Liver (tissue), 9 donors: ENCODE measurements around the gene LDHD. TPM values are rescaled to one million over a fixed set of nuclear protein-coding genes. Genes with fewer than 3 reads are reported as not detected.

Source experiments
- DNase-seq: peaks from one replicate; pipeline ENCODE4 v3.0.0-alpha.2; 2017; ENCODE audit warnings: low spot score
- H3K27ac ChIP-seq, 2 donors: one replicate each; pipeline ENCODE4 v1.7.0; 2013; ENCODE audit warnings: inconsistent platforms in 2 of 2, low read length in 2 of 2, control low read depth in 1 of 2, low read depth in 1 of 2, mild to moderate bottlenecking in 1 of 2
- H3K27me3 ChIP-seq, 4 donors: one replicate each; pipeline versions ENCODE4 v1.6.1 to v1.7.0; 2013; ENCODE audit warnings: low read length in 3 of 4, inconsistent platforms in 1 of 4, mild to moderate bottlenecking in 1 of 4, moderate library complexity in 1 of 4; ENCODE audit not compliant: control insufficient read depth in 4 of 4, insufficient read depth in 4 of 4
- H3K36me3 ChIP-seq, 4 donors: one replicate each; pipeline versions ENCODE4 v1.6.1 to v1.7.0; 2013; ENCODE audit warnings: low read length in 3 of 4, mild to moderate bottlenecking in 3 of 4, low read depth in 1 of 4, moderate library complexity in 1 of 4; ENCODE audit not compliant: control insufficient read depth in 4 of 4, insufficient read depth in 3 of 4
- H3K4me1 ChIP-seq, 4 donors: one replicate each; pipeline versions ENCODE4 v1.6.1 to v1.7.0; 2013; ENCODE audit warnings: low read length in 3 of 4, mild to moderate bottlenecking in 3 of 4, moderate library complexity in 1 of 4; ENCODE audit not compliant: control insufficient read depth in 4 of 4, insufficient read depth in 4 of 4
- H3K4me3 ChIP-seq, 3 donors: one replicate each; pipeline versions ENCODE4 v1.6.1 to v1.7.0; 2013; ENCODE audit warnings: low read length in 3 of 3, control low read depth in 1 of 3, low read depth in 1 of 3, mild to moderate bottlenecking in 1 of 3
- H3K9ac ChIP-seq, 2 donors: one replicate each; pipeline ENCODE4 v1.7.0; 2013; ENCODE audit warnings: low read length in 2 of 2, mild to moderate bottlenecking in 2 of 2, moderate library complexity in 2 of 2, control low read depth in 1 of 2, low read depth in 1 of 2
- H3K9me3 ChIP-seq, 4 donors: one replicate each; pipeline versions ENCODE4 v1.6.1 to v1.7.0; 2013; ENCODE audit warnings: low read length in 3 of 4; ENCODE audit not compliant: control insufficient read depth in 4 of 4
- EGR1 ChIP-seq, 2 donors: IDR thresholded peaks; 2 replicates each; pipeline ENCODE4 v1.6.1; 2016 to 2018; ENCODE audit warnings: antibody characterized with exemption in 2 of 2, low read depth in 2 of 2
- FOXA1 ChIP-seq: IDR thresholded peaks from 2 replicates; pipeline ENCODE4 v1.6.1; 2016; ENCODE audit warnings: antibody characterized with exemption
- FOXA2 ChIP-seq: IDR thresholded peaks from 2 replicates; pipeline ENCODE4 v1.6.1; 2016; ENCODE audit warnings: antibody characterized with exemption
- GABPA ChIP-seq, 2 donors: IDR thresholded peaks in 1 of 2; conservative IDR thresholded peaks in 1 of 2; 2 replicates each; pipeline ENCODE4 v1.6.1; 2016; ENCODE audit warnings: antibody characterized with exemption in 2 of 2, mild to moderate bottlenecking in 1 of 2, moderate library complexity in 1 of 2
- HNF4A ChIP-seq, 2 donors: conservative IDR thresholded peaks; 2 replicates each; pipeline ENCODE4 v1.6.1; 2016; ENCODE audit warnings: antibody characterized with exemption in 2 of 2, mild to moderate bottlenecking in 2 of 2
- HNF4G ChIP-seq: IDR thresholded peaks from 2 replicates; pipeline ENCODE4 v1.6.1; 2016; ENCODE audit warnings: antibody characterized with exemption
- JUND ChIP-seq, 2 donors: IDR thresholded peaks; 2 replicates each; pipeline ENCODE4 v1.6.1; 2016; ENCODE audit warnings: antibody characterized with exemption in 2 of 2
- NR2F2 ChIP-seq: IDR thresholded peaks from 2 replicates; pipeline ENCODE4 v1.6.1; 2016; ENCODE audit warnings: antibody characterized with exemption
- RAD21 ChIP-seq, 2 donors: IDR thresholded peaks; 2 replicates each; pipeline ENCODE4 v1.6.1; 2016; ENCODE audit warnings: antibody characterized with exemption in 2 of 2, mild to moderate bottlenecking in 2 of 2
- RXRA ChIP-seq, 2 donors: IDR thresholded peaks; 2 replicates each; pipeline ENCODE4 v1.6.1; 2017 to 2018; ENCODE audit warnings: antibody characterized with exemption in 2 of 2, mild to moderate bottlenecking in 1 of 2
- SP1 ChIP-seq: IDR thresholded peaks from 2 replicates; pipeline ENCODE4 v1.6.1; 2018; ENCODE audit warnings: antibody characterized with exemption, mild to moderate bottlenecking
- TAF1 ChIP-seq: conservative IDR thresholded peaks from 2 replicates; pipeline ENCODE4 v1.6.1; 2016; ENCODE audit warnings: antibody characterized with exemption, mild to moderate bottlenecking
- YY1 ChIP-seq: IDR thresholded peaks from 2 replicates; pipeline ENCODE4 v1.6.1; 2016; ENCODE audit warnings: antibody characterized with exemption, mild to moderate bottlenecking
- WGBS: extraction: QIAGEN DNeasy Blood & Tissue Kit; methylation state at CpG from one replicate; pipeline ENCODE4 v1.1.7; 2013; 5-methylcytosine and 5-hydroxymethylcytosine counted together
- polyA plus RNA-seq, 2 donors: library from polyadenylated mRNA; stranded (reverse) in 1 of 2; unstranded in 1 of 2; fragments of 200-250 nt in 1 of 2; fragments of >200 nt in 1 of 2; fragmentation: Nextera tagmentation in 1 of 2; extraction: Ambion mirVana in 1 of 2; gene quantifications; one replicate each; pipeline versions ENCODE4 v1.2.1 to v1.2.3, GENCODE V29; 2013 to 2015
- total RNA-seq, 2 donors: library from RNA; depleted of rRNA; stranded (reverse); fragments of >200 nt; gene quantifications; one replicate each; pipeline ENCODE4 v1.2.3, GENCODE V29; 2014
- TF ChIP-seq, protein P1 (sequence below): IDR thresholded peaks from 2 replicates; pipeline ENCODE4 v1.6.1; 2016; ENCODE audit warnings: antibody characterized with exemption
- TF ChIP-seq, protein P2 (sequence below): IDR thresholded peaks from 2 replicates; pipeline ENCODE4 v1.6.1; 2016; ENCODE audit warnings: antibody characterized with exemption, mild to moderate bottlenecking
- TF ChIP-seq, protein P3 (sequence below): fragments of 150-350 bp; IDR thresholded peaks from 2 replicates; pipeline ENCODE4 v1.5.1; 2017; ENCODE audit warnings: improper control_type of control experiment, low read depth, low read length; ENCODE audit not compliant: missing input control
- TF ChIP-seq, protein P4 (sequence below): IDR thresholded peaks from 2 replicates; pipeline ENCODE4 v1.6.1; 2016; ENCODE audit warnings: antibody characterized with exemption
- TF ChIP-seq, protein P5 (sequence below): IDR thresholded peaks from 2 replicates; pipeline ENCODE4 v1.6.1; 2016; ENCODE audit warnings: antibody characterized with exemption
- donor health status: healthy.
- donor health status: healthy.
- donor health status: healthy.
- donor health status: healthy.
- donor health status: healthy.

The LDHD gene
- total and polyA plus RNA-seq, 4 donors: 27.7 to 84.1 (median 76.3) TPM

DNA sequence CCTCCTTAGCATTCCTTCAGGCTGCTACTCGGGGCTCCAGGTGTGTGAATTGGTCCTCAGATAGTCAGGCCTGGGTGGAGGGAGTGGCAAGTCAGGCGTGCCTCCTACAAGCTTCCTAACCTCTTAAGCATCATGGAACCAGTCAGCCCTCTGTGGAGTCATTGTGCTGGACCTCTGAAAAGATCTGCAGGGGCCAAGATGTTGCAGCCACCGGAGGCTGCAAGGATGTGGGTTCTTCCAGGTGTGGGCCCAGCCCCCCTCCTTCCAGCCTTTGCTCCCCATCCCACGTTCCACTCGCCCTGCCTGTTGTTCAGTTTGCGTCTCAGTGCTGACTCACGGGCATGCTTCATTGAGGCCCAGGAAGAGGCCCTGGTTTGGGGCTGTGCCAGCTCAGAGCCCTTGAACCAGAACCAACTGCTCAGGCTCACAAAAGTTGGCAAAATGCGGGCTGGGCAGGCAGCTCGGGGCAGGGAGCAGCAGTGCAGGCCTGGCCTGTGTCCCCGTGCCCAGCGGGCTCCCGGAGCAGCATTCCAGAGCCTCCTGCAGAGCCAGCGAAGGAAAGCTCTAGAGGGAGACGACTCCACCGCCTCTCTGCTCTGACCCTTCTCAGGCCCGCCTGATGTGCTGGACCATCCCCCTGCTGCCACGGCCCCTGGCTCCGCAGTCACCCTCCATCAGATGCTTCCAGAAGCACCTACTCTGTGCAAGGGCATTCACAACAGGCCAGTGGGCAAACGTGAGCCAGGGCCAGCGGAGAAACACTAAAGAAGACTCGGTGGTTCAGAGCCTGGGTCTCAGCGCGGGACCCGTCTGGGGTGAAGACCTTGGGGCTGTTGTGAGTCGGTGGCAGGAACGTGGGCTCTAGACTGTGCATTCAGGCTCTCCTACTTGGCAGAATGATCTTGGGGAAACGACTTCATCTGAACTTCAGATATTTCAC is 7.5 kb downstream of the LDHD start:
- H3K27me3 ChIP-seq: no peaks in the 10 kb centered on the region
- DNase-seq: peak; percentile 61
- H3K36me3 ChIP-seq: peaks cover 0 to 9% (median under 1%) of the 10 kb centered on the region in 4 donors
- TF ChIP-seq HNF4A (conservative IDR thresholded peaks at IDR 0.05) (peak; percentile 66 to 87), HNF4G (peak; percentile 7), RXRA (IDR thresholded peaks at IDR 0.05) (peak; percentile 68 to 86), FOXA2 (peak; percentile 39), JUND (IDR thresholded peaks at IDR 0.05) (peak; percentile 38 to 65), NR2F2 (no peak), TAF1 (no peak), SP1 (peak; percentile 79), EGR1 (IDR thresholded peaks at IDR 0.05; ENCODE audit: low read depth in 2 of 2) (no peak), FOXA1 (no peak), YY1 (peak; percentile 83), GABPA (IDR thresholded peaks at IDR 0.05 in 1 of 2, conservative IDR thresholded peaks at IDR 0.05 in 1 of 2) (no peak), RAD21 (IDR thresholded peaks at IDR 0.05) (peak; percentile 67 to 81)
- TF ChIP-seq, protein P1, sequence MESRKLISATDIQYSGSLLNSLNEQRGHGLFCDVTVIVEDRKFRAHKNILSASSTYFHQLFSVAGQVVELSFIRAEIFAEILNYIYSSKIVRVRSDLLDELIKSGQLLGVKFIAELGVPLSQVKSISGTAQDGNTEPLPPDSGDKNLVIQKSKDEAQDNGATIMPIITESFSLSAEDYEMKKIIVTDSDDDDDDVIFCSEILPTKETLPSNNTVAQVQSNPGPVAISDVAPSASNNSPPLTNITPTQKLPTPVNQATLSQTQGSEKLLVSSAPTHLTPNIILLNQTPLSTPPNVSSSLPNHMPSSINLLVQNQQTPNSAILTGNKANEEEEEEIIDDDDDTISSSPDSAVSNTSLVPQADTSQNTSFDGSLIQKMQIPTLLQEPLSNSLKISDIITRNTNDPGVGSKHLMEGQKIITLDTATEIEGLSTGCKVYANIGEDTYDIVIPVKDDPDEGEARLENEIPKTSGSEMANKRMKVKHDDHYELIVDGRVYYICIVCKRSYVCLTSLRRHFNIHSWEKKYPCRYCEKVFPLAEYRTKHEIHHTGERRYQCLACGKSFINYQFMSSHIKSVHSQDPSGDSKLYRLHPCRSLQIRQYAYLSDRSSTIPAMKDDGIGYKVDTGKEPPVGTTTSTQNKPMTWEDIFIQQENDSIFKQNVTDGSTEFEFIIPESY: no peak
- TF ChIP-seq, protein P2, sequence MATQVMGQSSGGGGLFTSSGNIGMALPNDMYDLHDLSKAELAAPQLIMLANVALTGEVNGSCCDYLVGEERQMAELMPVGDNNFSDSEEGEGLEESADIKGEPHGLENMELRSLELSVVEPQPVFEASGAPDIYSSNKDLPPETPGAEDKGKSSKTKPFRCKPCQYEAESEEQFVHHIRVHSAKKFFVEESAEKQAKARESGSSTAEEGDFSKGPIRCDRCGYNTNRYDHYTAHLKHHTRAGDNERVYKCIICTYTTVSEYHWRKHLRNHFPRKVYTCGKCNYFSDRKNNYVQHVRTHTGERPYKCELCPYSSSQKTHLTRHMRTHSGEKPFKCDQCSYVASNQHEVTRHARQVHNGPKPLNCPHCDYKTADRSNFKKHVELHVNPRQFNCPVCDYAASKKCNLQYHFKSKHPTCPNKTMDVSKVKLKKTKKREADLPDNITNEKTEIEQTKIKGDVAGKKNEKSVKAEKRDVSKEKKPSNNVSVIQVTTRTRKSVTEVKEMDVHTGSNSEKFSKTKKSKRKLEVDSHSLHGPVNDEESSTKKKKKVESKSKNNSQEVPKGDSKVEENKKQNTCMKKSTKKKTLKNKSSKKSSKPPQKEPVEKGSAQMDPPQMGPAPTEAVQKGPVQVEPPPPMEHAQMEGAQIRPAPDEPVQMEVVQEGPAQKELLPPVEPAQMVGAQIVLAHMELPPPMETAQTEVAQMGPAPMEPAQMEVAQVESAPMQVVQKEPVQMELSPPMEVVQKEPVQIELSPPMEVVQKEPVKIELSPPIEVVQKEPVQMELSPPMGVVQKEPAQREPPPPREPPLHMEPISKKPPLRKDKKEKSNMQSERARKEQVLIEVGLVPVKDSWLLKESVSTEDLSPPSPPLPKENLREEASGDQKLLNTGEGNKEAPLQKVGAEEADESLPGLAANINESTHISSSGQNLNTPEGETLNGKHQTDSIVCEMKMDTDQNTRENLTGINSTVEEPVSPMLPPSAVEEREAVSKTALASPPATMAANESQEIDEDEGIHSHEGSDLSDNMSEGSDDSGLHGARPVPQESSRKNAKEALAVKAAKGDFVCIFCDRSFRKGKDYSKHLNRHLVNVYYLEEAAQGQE: peak; percentile 50
- TF ChIP-seq, protein P3, sequence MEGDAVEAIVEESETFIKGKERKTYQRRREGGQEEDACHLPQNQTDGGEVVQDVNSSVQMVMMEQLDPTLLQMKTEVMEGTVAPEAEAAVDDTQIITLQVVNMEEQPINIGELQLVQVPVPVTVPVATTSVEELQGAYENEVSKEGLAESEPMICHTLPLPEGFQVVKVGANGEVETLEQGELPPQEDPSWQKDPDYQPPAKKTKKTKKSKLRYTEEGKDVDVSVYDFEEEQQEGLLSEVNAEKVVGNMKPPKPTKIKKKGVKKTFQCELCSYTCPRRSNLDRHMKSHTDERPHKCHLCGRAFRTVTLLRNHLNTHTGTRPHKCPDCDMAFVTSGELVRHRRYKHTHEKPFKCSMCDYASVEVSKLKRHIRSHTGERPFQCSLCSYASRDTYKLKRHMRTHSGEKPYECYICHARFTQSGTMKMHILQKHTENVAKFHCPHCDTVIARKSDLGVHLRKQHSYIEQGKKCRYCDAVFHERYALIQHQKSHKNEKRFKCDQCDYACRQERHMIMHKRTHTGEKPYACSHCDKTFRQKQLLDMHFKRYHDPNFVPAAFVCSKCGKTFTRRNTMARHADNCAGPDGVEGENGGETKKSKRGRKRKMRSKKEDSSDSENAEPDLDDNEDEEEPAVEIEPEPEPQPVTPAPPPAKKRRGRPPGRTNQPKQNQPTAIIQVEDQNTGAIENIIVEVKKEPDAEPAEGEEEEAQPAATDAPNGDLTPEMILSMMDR: no peak
- TF ChIP-seq, protein P4, sequence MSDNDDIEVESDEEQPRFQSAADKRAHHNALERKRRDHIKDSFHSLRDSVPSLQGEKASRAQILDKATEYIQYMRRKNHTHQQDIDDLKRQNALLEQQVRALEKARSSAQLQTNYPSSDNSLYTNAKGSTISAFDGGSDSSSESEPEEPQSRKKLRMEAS: peak; percentile 75
- TF ChIP-seq, protein P5, sequence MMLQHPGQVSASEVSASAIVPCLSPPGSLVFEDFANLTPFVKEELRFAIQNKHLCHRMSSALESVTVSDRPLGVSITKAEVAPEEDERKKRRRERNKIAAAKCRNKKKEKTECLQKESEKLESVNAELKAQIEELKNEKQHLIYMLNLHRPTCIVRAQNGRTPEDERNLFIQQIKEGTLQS: peak; percentile 62
- H3K27ac ChIP-seq: peak overlapping the region; percentile 79 to 82
- H3K9ac ChIP-seq: peak overlapping the region in 1 of 2 donors; percentile 23
- H3K9me3 ChIP-seq: no peaks in the 10 kb centered on the region
- 42% methylated on average over 27 of the region's 27 CpGs for WGBS
- H3K4me1 ChIP-seq: peaks cover 19 to 49% (median 33%) of the 10 kb centered on the region in 4 donors
- H3K4me3 ChIP-seq: no peak overlapping the region
